Kidney epithelial cell (primary cell): ENCODE measurements around the gene MRPL21. TPM values are rescaled to one million over a fixed set of nuclear protein-coding genes. Genes with fewer than 3 reads are reported as not detected.

Experiments
- DNase-seq: peaks from one replicate; pipeline ENCODE4 v3.0.0-alpha.2; 2010; ENCODE audit warnings: low read depth
- H3K27me3 ChIP-seq: 2 replicates; pipeline ENCODE4 v1.6.0; 2011; ENCODE audit warnings: low read length; ENCODE audit not compliant: control insufficient read depth, insufficient read depth
- H3K36me3 ChIP-seq: 2 replicates; pipeline ENCODE4 v1.5.1; 2011; ENCODE audit warnings: low read length; ENCODE audit not compliant: control insufficient read depth, insufficient read depth
- H3K4me3 ChIP-seq: 2 replicates; pipeline ENCODE4 v1.5.1; 2011; ENCODE audit warnings: low read depth, mild to moderate bottlenecking, control low read depth, low read length
- total RNA-seq: library from RNA; depleted of rRNA; stranded (reverse); fragments of >200 nt; gene quantifications from 2 replicates; pipeline ENCODE4 v1.2.3, GENCODE V29; 2015
- TF ChIP-seq, protein P1 (sequence below): IDR thresholded peaks from 2 replicates; pipeline ENCODE4 v1.5.1; 2011; ENCODE audit warnings: mild to moderate bottlenecking, moderate library complexity, low read length, control low read depth, inconsistent platforms; ENCODE audit not compliant: insufficient read depth, poor library complexity, severe bottlenecking

Gene MRPL21
- total RNA-seq, 1 donor from 2014 or later: 84.3 TPM

DNA sequence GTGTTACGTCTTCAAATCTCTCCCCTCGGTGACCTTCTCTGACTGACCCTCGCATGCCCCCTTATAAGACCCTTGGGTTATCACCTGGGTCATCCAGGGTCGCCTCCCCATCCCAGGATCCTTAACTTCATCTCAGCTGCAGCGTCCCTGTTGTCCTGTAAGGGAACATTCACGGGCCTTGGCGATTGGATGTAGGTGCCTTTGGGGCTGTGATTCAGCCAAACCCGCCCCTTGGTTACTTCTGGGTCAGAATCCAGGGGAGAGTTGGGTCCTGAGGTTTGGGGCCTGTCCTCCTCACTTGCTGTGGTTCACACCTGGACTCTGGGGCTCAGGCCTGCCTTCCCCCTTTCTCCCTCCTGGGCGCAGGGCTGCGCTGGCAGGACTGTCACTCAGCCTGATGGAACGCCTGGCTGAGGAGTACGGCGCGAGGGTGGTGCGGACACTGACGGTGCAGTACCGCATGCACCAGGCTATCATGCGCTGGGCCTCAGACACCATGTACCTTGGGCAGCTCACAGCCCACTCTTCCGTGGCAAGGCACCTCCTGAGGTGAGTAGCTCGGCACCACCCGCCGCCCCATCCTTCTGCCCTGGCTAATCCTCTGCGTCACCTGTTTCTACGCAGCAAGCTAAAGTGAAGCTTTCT is 29.4 kb upstream of the MRPL21 start:
- peaks cover 2% of the 10 kb centered on the region for H3K36me3 ChIP-seq
- H3K27me3 ChIP-seq: no peaks in the 10 kb centered on the region
- TF ChIP-seq, protein P1, sequence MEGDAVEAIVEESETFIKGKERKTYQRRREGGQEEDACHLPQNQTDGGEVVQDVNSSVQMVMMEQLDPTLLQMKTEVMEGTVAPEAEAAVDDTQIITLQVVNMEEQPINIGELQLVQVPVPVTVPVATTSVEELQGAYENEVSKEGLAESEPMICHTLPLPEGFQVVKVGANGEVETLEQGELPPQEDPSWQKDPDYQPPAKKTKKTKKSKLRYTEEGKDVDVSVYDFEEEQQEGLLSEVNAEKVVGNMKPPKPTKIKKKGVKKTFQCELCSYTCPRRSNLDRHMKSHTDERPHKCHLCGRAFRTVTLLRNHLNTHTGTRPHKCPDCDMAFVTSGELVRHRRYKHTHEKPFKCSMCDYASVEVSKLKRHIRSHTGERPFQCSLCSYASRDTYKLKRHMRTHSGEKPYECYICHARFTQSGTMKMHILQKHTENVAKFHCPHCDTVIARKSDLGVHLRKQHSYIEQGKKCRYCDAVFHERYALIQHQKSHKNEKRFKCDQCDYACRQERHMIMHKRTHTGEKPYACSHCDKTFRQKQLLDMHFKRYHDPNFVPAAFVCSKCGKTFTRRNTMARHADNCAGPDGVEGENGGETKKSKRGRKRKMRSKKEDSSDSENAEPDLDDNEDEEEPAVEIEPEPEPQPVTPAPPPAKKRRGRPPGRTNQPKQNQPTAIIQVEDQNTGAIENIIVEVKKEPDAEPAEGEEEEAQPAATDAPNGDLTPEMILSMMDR: no peak
- DNase-seq: no peak
- H3K4me3 ChIP-seq: no peak overlapping the region

DNA sequence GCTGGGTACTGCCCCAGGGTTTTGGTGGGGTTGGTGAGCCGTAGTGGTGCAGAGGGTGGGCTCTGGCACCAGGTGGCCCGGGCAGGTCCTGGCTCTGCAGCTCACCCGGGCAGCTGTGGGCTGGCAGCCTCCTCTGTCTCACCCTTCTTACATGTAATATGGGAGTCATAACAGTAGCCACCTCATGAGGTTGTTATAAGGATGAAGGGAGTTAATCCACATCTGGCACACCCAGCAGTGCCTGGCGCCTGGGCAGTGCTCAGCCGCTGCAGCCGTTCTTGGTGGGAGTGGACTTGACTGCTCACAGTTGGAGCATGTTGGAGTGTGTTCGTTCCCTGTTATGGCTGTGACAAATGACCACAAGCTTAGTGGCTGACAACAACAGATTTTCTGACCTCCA is 28.7 kb upstream of the MRPL21 start:
- Histone ChIP-seq H3K4me3 (no peak overlapping the region), H3K27me3 (no peaks in the 10 kb centered on the region), H3K36me3 (peaks cover 1% of the 10 kb centered on the region)
- no peak for DNase-seq
- TF ChIP-seq, protein P1: no peak

- H3K36me3 ChIP-seq: peaks cover 1% of the 10 kb centered on the region
- DNase-seq: no peak
- TF ChIP-seq, protein P1: no peak
- no peak overlapping the region for H3K4me3 ChIP-seq
- H3K27me3 ChIP-seq: no peaks in the 10 kb centered on the region
Measured at GRCh38 chr11:68931911-68932310, 28.3 kb upstream of the MRPL21 start.

DNA sequence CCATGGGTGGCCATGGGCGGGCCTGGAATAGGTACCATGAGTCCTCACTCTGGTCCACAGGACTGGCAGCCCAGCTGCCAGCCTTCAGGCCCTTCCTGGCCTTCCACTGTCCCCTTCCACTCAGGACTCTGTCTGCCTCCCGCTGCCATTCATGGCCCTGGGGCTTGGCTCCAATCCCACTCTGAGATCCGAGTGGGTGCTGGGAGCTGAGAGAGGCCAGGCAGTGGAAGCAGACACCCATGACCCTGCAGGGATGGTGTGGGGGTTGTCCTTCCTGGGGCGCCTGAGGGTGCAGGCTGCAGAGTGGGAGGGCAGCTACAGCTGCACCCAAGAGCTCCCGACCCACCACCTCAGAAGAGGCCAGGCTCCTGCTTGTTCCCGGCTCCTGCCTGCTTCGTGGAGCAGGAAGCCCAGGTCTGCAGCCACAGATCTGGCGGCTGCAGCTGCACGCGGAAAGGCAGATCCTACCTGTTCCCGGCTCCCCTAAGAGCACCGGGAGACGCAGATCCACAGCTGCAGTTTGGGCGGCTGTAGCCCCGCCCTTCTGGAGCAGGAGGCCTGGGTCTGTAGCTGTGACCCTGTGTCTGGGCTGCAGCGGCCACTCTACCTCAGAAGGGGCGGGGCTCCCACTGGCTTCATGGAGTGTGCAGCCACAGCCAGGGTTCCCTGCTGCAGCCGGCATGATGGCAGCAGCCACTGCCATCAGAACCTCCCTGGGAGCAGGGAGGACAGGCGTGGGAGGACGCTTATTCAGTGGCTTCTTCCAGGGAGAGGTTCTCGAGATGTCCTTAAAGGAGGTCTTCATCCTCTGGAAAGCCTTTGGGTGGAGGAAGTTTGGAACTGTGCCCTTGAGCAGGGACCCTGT is 27.6 kb upstream of the MRPL21 start:
- H3K4me3 ChIP-seq: no peak overlapping the region
- H3K27me3 ChIP-seq: no peaks in the 10 kb centered on the region
- TF ChIP-seq, protein P1: no peak
- DNase-seq: no peak
- H3K36me3 ChIP-seq: peaks cover 1% of the 10 kb centered on the region

- Histone ChIP-seq H3K4me3 (no peak overlapping the region), H3K27me3 (no peaks in the 10 kb centered on the region), H3K36me3 (peaks cover 1% of the 10 kb centered on the region)
- no peak for DNase-seq
- TF ChIP-seq, protein P1: no peak
Measured at GRCh38 chr11:68929706-68930570, 26.3 kb upstream of the MRPL21 start.
